ENCODE results near the gene CTNND2.
"Not testable (repeated sequence)": the region's sequence is repeated elsewhere in the genome, so short reads cannot be mapped to it uniquely, and the experiment has no call there.

CTNND2 gene

DNA sequence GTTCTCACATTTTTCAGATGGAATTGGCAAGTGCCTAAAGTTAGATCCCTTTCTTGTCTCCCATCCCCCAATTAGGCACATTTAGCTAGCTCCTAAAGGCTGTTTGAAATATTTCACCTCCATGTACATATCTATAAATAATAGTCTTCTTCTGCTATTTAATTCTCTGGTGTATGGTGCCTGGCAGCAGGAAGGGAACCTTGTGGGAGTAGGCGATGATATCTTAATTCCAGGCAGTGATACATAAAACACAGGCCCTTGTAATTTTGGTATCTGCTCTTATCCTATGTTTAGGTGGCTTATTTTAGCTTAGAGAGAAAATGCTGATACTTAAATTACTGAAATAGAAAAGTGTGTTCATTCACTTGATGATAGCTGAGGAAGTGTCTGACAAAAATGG is 880.3 kb downstream of the CTNND2 start:
- TF ChIP-seq CTCF (conservative IDR thresholded peaks at IDR 0.05; ENCODE audit: low read depth), result no peak
- ChIA-PET CTCF (no interaction called here), POLR2A (ENCODE audit: low non-redundant PET) (no interaction called here)
- no peak overlapping the region for H3K27ac ChIP-seq
- DNase-seq (ENCODE audit: low spot score), result no peak

DNA sequence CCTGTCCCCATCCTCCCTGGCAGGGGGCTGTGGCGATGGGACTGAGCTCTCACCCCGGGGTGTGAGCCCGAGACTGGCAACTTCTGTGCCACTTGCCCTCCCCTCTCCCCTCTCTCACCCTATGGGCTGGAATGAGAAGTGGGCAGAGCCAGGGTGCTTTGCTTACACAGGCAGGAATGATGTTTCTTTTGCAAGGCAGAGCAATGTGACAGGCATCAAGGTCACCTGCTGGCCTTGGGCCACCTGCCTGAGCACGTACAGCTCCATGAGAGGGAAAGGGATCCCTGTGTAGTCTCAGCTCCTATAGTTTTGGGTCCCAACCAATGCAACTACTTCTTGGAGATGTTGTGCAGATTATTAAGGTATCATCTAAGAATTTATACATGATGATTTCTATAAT is 890.5 kb downstream of the CTNND2 start:
- DNase-seq (ENCODE audit: low spot score), result no peak
- TF ChIP-seq CTCF (conservative IDR thresholded peaks at IDR 0.05; ENCODE audit: low read depth), result no peak
- no peak overlapping the region for H3K27ac ChIP-seq
- POLR2A ChIA-PET (ENCODE audit: low non-redundant PET), result no interaction called here
- CTCF ChIA-PET, result no interaction called here

DNA sequence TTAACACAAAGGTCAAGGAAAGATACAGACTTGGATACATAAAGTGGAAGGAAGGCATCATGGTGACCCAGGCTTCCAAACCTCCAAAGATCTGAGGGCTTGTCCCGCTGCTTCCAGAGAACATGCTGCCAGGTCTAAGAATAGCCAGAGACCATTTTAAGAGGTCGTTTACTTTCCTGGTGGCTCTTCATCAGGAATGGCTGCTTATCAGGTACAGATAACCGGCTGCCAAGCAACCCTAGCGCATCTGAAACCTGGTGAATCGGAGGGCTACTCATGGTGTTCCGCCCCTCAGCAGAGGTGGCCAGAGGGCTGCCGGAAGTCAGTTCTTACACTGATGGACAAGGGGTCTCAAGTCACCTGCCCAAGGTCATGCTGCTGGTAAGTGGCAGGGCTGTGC is 892.0 kb downstream of the CTNND2 start:
- POLR2A ChIA-PET (ENCODE audit: low non-redundant PET), result no interaction called here
- no peak overlapping the region for H3K27ac ChIP-seq
- no peak for TF ChIP-seq CTCF (conservative IDR thresholded peaks at IDR 0.05; ENCODE audit: low read depth)
- CTCF ChIA-PET, result no interaction called here
- no peak for DNase-seq (ENCODE audit: low spot score)

GRCh38 chr5:11010429-11011210 is 893.6 kb downstream of the CTNND2 start:
- no peak for DNase-seq (ENCODE audit: low spot score)
- H3K27ac ChIP-seq, result no peak overlapping the region
- no peak for TF ChIP-seq CTCF (conservative IDR thresholded peaks at IDR 0.05; ENCODE audit: low read depth)
- ChIA-PET CTCF (interaction anchor here (0.6 to 0.8 kb wide), 2 partner anchors 11 to 860 kb away, joined by 3 read pairs; no protein-coding TSS in a partner anchor), POLR2A (ENCODE audit: low non-redundant PET) (no interaction called here)

DNA sequence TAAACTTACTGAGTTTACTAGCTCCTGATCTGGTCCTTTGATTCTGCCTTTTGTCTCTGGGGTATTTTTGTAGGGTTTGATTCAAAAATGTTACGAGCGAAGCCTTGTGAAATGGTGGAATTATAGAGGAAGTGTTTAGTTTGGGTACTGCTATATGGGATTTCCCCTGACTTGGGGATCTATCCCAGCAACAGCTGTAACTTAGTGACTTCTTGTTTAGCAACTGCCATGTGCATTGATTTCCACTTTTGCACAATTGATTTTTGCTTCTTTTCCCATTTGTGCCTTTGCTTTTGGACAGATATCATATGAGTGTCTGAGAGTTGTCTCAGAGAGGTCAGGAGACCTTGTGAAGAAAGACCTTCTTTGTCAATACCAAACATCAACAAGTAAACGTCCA is 894.7 kb downstream of the CTNND2 start:
- no peak for DNase-seq (ENCODE audit: low spot score)
- CTCF ChIA-PET, result interaction anchor here (0.8 kb wide), 1 partner anchor 10 kb away, joined by 3 read pairs; no protein-coding TSS in a partner anchor
- H3K27ac ChIP-seq, result no peak overlapping the region
- TF ChIP-seq CTCF (conservative IDR thresholded peaks at IDR 0.05; ENCODE audit: low read depth), result no peak
- POLR2A ChIA-PET (ENCODE audit: low non-redundant PET), result no interaction called here

DNA sequence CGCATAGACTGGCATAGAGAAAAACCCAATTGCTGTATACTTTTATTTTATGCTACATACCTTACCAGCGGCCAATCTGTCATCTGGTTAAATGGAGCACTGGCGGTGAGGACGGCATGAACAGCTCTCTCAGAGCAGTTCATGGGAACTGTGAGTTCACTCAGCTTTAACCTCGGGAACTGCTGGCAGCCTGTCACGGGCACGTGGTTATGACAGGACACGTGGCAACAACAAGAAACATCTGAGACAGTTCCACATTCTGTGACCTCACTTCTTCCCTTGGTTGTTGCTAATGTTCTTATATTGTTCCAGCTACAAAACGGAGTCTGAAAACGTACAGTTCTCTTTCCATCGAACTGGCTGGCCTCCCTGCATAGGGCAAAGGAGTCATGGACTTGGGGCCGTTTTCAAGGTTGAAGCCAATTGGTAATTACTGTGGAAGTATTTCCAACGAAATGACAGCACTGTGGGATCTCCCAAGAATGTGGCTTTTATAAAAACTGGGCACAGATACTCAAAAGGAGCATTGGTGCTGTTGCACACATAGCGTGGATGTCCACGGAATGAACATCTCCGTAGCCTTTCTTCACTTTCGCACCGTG is 896.9 kb downstream of the CTNND2 start:
- no peak for DNase-seq (ENCODE audit: low spot score)
- POLR2A ChIA-PET (ENCODE audit: low non-redundant PET), result no interaction called here

GRCh38 chr5:11004523-11004922 is 899.7 kb downstream of the CTNND2 start:
- H3K27ac ChIP-seq; POLR2A ChIA-PET (ENCODE audit: low non-redundant PET); DNase-seq (ENCODE audit: low spot score); CTCF ChIA-PET: not testable (repeated sequence)

More for the DNA sequence above, 896.9 kb downstream of the CTNND2 start:
- no peak for TF ChIP-seq CTCF (conservative IDR thresholded peaks at IDR 0.05; ENCODE audit: low read depth)
- H3K27ac ChIP-seq, result no peak overlapping the region
- CTCF ChIA-PET, result no interaction called here

Measured in RWPE1 (cell line).